H1 (cell line): ENCODE measurements around the gene TOP1. TPM values are rescaled to one million over a fixed set of nuclear protein-coding genes. Genes with fewer than 3 reads are reported as not detected.

ENCODE experiments used
- CTCF ChIA-PET: fragments of 300-600 bp; sonication (Branson Sonifier 250); formaldehyde crosslinking; loops from one replicate; lab custom pipeline; 2021; ENCODE audit not compliant: partially characterized antibody; lab: Charles Lee
- POLR2A ChIA-PET: fragments of 300-600 bp; sonication (Branson Sonifier 250); formaldehyde crosslinking; loops from one replicate; lab custom pipeline; 2021; ENCODE audit warnings: inconsistent platforms; ENCODE audit not compliant: partially characterized antibody; lab: Charles Lee
- DNase-seq, 2 experiments: peaks; one replicate each; pipeline versions ENCODE4 v3.0.0 to v3.0.0-alpha.2; 2010 to 2022; ENCODE audit warnings: low spot score in 2 of 2, low read depth in 1 of 2, mixed read lengths in 1 of 2
- FAIRE-seq: peaks from 2 replicates; lab custom pipeline; 2011; peaks lifted over from hg19 to GRCh38; lab: Jason Lieb, UNC
- H2AFZ ChIP-seq: 2 replicates; pipeline ENCODE4 v1.8.1; 2012; ENCODE audit warnings: low read length, inconsistent platforms
- H2AK5ac ChIP-seq: 2 replicates; pipeline ENCODE4 v1.6.1; 2013; ENCODE audit warnings: low read depth, low read length
- H2BK120ac ChIP-seq: replicated peaks from 2 replicates; pipeline ENCODE3; 2013; ENCODE audit warnings: low read depth, low read length, inconsistent platforms
- H2BK12ac ChIP-seq: 2 replicates; pipeline ENCODE4 v1.6.1; 2013; ENCODE audit warnings: low read depth, low read length
- H2BK15ac ChIP-seq: 2 replicates; pipeline ENCODE4 v1.6.1; 2013; ENCODE audit warnings: low read length
- H2BK20ac ChIP-seq: 2 replicates; pipeline ENCODE4 v1.6.1; 2013; ENCODE audit warnings: low read length
- H2BK5ac ChIP-seq: 2 replicates; pipeline ENCODE4 v1.6.1; 2013; ENCODE audit warnings: low read depth, low read length
- H3K14ac ChIP-seq: 2 replicates; pipeline ENCODE4 v1.6.1; 2013; ENCODE audit warnings: inconsistent platforms; ENCODE audit not compliant: insufficient read length
- H3K18ac ChIP-seq: 2 replicates; pipeline ENCODE4 v1.6.1; 2013; ENCODE audit warnings: low read length; ENCODE audit errors: extremely low read depth
- H3K23ac ChIP-seq: 2 replicates; pipeline ENCODE4 v1.6.1; 2013; ENCODE audit warnings: inconsistent platforms; ENCODE audit not compliant: insufficient read length
- H3K23me2 ChIP-seq: 2 replicates; pipeline ENCODE4 v1.6.1; 2013; ENCODE audit warnings: low read depth, low read length
- H3K27ac ChIP-seq: 2 replicates; pipeline ENCODE4 v1.6.1; 2011; ENCODE audit warnings: low read depth, low read length, inconsistent platforms
- H3K27me3 ChIP-seq, 4 experiments: replicated peaks in 1 of 4; 1 replicate in 1 of 4; 2 replicates in 3 of 4; pipeline versions ENCODE4 v1.6.1 to v1.8.1; 2011 to 2013; ENCODE audit warnings: low read length in 3 of 4, mild to moderate bottlenecking in 3 of 4, inconsistent platforms in 2 of 4, mixed read lengths in 2 of 4, moderate library complexity in 1 of 4; ENCODE audit not compliant: control insufficient read depth in 3 of 4, insufficient read depth in 3 of 4; ENCODE audit errors: extremely low read depth in 1 of 4
- H3K36me3 ChIP-seq, 4 experiments: 2 replicates each; pipeline versions ENCODE4 v1.6.1 to v1.8.1; 2011 to 2013; ENCODE audit warnings: mild to moderate bottlenecking in 4 of 4, low read length in 3 of 4, moderate library complexity in 2 of 4, control low read depth in 1 of 4, inconsistent platforms in 1 of 4; ENCODE audit not compliant: insufficient read depth in 4 of 4, control insufficient read depth in 2 of 4
- H3K4ac ChIP-seq: replicated peaks from 2 replicates; pipeline ENCODE3; 2013; ENCODE audit warnings: low read length, low read depth, mixed read lengths, inconsistent platforms; ENCODE audit not compliant: insufficient read length
- H3K4me1 ChIP-seq, 4 experiments: replicated peaks in 1 of 4; 1 replicate in 1 of 4; 2 replicates in 3 of 4; pipeline versions ENCODE4 v1.6.1 to v1.8.1; 2011 to 2013; ENCODE audit warnings: low read length in 3 of 4, inconsistent platforms in 2 of 4, mixed read lengths in 1 of 4; ENCODE audit not compliant: insufficient read depth in 4 of 4, control insufficient read depth in 3 of 4
- H3K4me2 ChIP-seq, 2 experiments: 2 replicates each; pipeline versions ENCODE4 v1.6.1 to v1.8.1; 2011 to 2013; ENCODE audit warnings: low read depth in 2 of 2, low read length in 2 of 2, control low read depth in 1 of 2, inconsistent platforms in 1 of 2, mild to moderate bottlenecking in 1 of 2; ENCODE audit not compliant: insufficient read depth in 1 of 2
- H3K4me3 ChIP-seq, 4 experiments: fragments of 200-600, 300-600 bp in 1 of 4; sonication (generic), shearing (Covaris generic), sonication (Bioruptor Twin) in 1 of 4; 2 replicates each; pipeline versions ENCODE4 v1.5.1 to v1.8.1; 2011 to 2016; ENCODE audit warnings: low read length in 4 of 4, low read depth in 3 of 4, control low read depth in 2 of 4, inconsistent platforms in 2 of 4, mild to moderate bottlenecking in 2 of 4, mixed read lengths in 1 of 4, moderate library complexity in 1 of 4; ENCODE audit not compliant: insufficient read depth in 2 of 4; ENCODE audit errors: extremely low read depth in 1 of 4
- H3K56ac ChIP-seq: replicated peaks from 2 replicates; pipeline ENCODE3; 2013; ENCODE audit warnings: low read depth, mild to moderate bottlenecking, mixed read lengths, low read length, inconsistent platforms; ENCODE audit not compliant: insufficient read length
- H3K79me1 ChIP-seq: 2 replicates; pipeline ENCODE4 v1.6.1; 2013; ENCODE audit warnings: low read depth, low read length, control low read depth
- H3K79me2 ChIP-seq, 2 experiments: 2 replicates each; pipeline versions ENCODE4 v1.6.1 to v1.8.1; 2012 to 2013; ENCODE audit warnings: low read length in 2 of 2, mild to moderate bottlenecking in 2 of 2, inconsistent platforms in 1 of 2; ENCODE audit not compliant: insufficient read depth in 2 of 2, control insufficient read depth in 1 of 2
- H3K9ac ChIP-seq, 4 experiments: replicated peaks in 1 of 4; 1 replicate in 1 of 4; 2 replicates in 3 of 4; pipeline versions ENCODE4 v1.6.1 to v1.8.1; 2011 to 2013; ENCODE audit warnings: low read depth in 3 of 4, low read length in 3 of 4, control low read depth in 2 of 4, mild to moderate bottlenecking in 2 of 4, moderate library complexity in 2 of 4, inconsistent platforms in 1 of 4; ENCODE audit errors: extremely low read depth in 1 of 4
- H3K9me3 ChIP-seq, 2 experiments: 2 replicates each; pipeline versions ENCODE4 v1.6.1 to v1.8.1; 2012 to 2013; ENCODE audit warnings: mild to moderate bottlenecking in 2 of 2, moderate library complexity in 2 of 2, control low read depth in 1 of 2, inconsistent platforms in 1 of 2, low read depth in 1 of 2, low read length in 1 of 2, mixed read lengths in 1 of 2; ENCODE audit not compliant: insufficient read depth in 2 of 2
- H4K20me1 ChIP-seq, 2 experiments: replicated peaks in 1 of 2; 2 replicates each; pipeline versions ENCODE3 to v1.8.1; 2011 to 2013; ENCODE audit warnings: inconsistent platforms in 2 of 2, low read length in 2 of 2, mild to moderate bottlenecking in 1 of 2; ENCODE audit not compliant: insufficient read depth in 2 of 2, control insufficient read depth in 1 of 2
- H4K5ac ChIP-seq: 2 replicates; pipeline ENCODE4 v1.6.1; 2013; ENCODE audit warnings: low read length, low read depth, mixed read lengths, inconsistent platforms; ENCODE audit not compliant: insufficient read length
- H4K8ac ChIP-seq: 2 replicates; pipeline ENCODE4 v1.8.0; 2013; ENCODE audit warnings: mild to moderate bottlenecking, moderate library complexity, low read length, inconsistent platforms; ENCODE audit not compliant: insufficient read depth; ENCODE audit errors: extremely low read depth
- H4K91ac ChIP-seq: replicated peaks from 2 replicates; pipeline ENCODE3; 2013; ENCODE audit warnings: low read length, mixed read lengths, inconsistent platforms; ENCODE audit not compliant: insufficient read length
- CEBPB ChIP-seq: IDR thresholded peaks from 2 replicates; pipeline ENCODE4 v1.6.1; 2012; ENCODE audit warnings: low read depth, low read length
- POLR2AphosphoS5 ChIP-seq: IDR thresholded peaks from 2 replicates; pipeline ENCODE4 v1.6.1; 2011; ENCODE audit warnings: low read depth, low read length
- WGBS, 2 experiments: shearing (Covaris generic) in 1 of 2; methylation state at CpG; one replicate each; pipeline versions ENCODE4 v1.1.6 to v1.1.7; 2013 to 2015; ENCODE audit warnings: low lambda C conversion rate in 2 of 2, mixed read lengths in 2 of 2, inconsistent platforms in 1 of 2, low coverage in 1 of 2, missing lambda C conversion rate in 1 of 2; ENCODE audit not compliant: insufficient replicate concordance in 2 of 2, insufficient coverage in 1 of 2, insufficient read length in 1 of 2; ENCODE audit errors: extremely low coverage in 1 of 2, missing lambda C conversion rate in 1 of 2; 5-methylcytosine and 5-hydroxymethylcytosine counted together
- polyA plus RNA-seq, 7 experiments: library from polyadenylated mRNA; depleted of rRNA in 3 of 7; stranded (reverse) in 5 of 7; unstranded in 2 of 7; fragments of >200 nt in 5 of 7; fragments of 200-250 nt in 2 of 7; gene quantifications; 1 replicate in 5 of 7; 2 replicates in 1 of 7; 4 replicates in 1 of 7; pipeline versions ENCODE4 v1.2.1 to v1.2.3, GENCODE V29; 2011 to 2013; ENCODE audit warnings: missing spikeins in 2 of 7, mixed read lengths in 2 of 7
- total RNA-seq: library from RNA; stranded (reverse); fragmentation: NEBNext Ultra II Directional; extraction: Animal tissue kit (Norgen Biotek cat#: 25700); gene quantifications from 2 replicates; pipeline ENCODE4 v1.2.1, GENCODE V29; 2021

TOP1 gene
- total and polyA plus RNA-seq, 2 of the 8 experiments (the other 6 are each of a cell fraction or from before 2014, with no cell fraction given), result 7.4 to 108 TPM

DNA sequence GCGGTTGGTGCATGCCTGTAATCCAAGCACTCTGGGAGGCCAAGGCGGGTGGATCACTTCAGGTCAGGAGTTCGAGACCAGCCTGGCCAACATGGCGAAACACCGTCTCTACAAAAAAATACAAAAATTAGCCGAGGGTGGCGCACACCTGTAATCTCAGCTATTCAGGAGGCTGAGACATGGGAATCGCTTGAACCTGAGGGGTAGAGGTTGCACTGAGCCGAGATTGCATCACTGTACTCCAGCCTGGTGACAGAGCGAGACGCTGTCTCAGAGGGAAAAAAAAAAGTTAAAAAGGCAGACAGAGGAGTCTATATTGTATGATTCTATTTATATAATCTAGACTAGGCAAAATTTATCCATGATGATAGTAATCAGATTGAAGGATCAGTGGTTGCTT, 81.4 kb downstream of the TOP1 start:
- no peak overlapping the region for H3K14ac ChIP-seq
- no peak for FAIRE-seq
- TF ChIP-seq POLR2AphosphoS5 (0 out of 2 replicates have a peak, but pooled peaks have one; percentile 27), CEBPB (no peak)
- no peak overlapping the region for H3K18ac ChIP-seq
- no peaks in the 10 kb centered on the region for H3K27me3 ChIP-seq
- ChIA-PET CTCF (interaction anchor here (1.0 kb wide), 1 partner anchor 16 kb away, joined by 3 read pairs; no protein-coding TSS in a partner anchor), POLR2A (no interaction called here)
- no peaks in the 10 kb centered on the region for H3K9me3 ChIP-seq
- no peak overlapping the region for H2BK20ac ChIP-seq
- no peak overlapping the region for H3K4ac ChIP-seq
- H2BK15ac ChIP-seq, result no peak overlapping the region
- WGBS, 2 experiments, result 93% methylated on average over 10 of the region's 11 CpGs; no CpG with 5 or more reads in 1 of the 2 experiments
- H3K79me1 ChIP-seq, result peaks cover 2% of the 10 kb centered on the region
- no peak overlapping the region for H4K91ac ChIP-seq
- H4K8ac ChIP-seq, result no peak overlapping the region
- H2BK5ac ChIP-seq, result no peak overlapping the region
- peaks cover 21 to 57% (median 32%) of the 10 kb centered on the region in 4 experiments for H3K36me3 ChIP-seq
- H2AK5ac ChIP-seq, result no peak overlapping the region
- H3K4me1 ChIP-seq, result no peaks in the 10 kb centered on the region
- no peak overlapping the region for H3K56ac ChIP-seq
- no peak overlapping the region for H2BK12ac ChIP-seq
- H3K27ac ChIP-seq, result no peak overlapping the region
- H4K20me1 ChIP-seq, result no peaks in the 10 kb centered on the region
- no peak for DNase-seq
- no peak overlapping the region for H2AFZ ChIP-seq
- H3K4me3 ChIP-seq, result no peak overlapping the region
- H3K79me2 ChIP-seq, result no peaks in the 10 kb centered on the region
- H4K5ac ChIP-seq, result no peak overlapping the region
- no peaks in the 10 kb centered on the region for H3K23me2 ChIP-seq
- no peak overlapping the region for H3K4me2 ChIP-seq
- no peak overlapping the region for H2BK120ac ChIP-seq
- H3K23ac ChIP-seq, result no peak overlapping the region
- H3K9ac ChIP-seq, result no peak overlapping the region
